ENCODE measurements around the gene BMPR1B. TPM values are rescaled to one million over a fixed set of nuclear protein-coding genes. Genes with fewer than 3 reads are reported as not detected.
A peak's percentile ranks its signal among the peaks of the same experiment; 100 is the strongest.

The BMPR1B gene
- total RNA-seq, 4 donors from 2014 or later, result 10.5 to 40.9 (median 20.3) TPM

DNA sequence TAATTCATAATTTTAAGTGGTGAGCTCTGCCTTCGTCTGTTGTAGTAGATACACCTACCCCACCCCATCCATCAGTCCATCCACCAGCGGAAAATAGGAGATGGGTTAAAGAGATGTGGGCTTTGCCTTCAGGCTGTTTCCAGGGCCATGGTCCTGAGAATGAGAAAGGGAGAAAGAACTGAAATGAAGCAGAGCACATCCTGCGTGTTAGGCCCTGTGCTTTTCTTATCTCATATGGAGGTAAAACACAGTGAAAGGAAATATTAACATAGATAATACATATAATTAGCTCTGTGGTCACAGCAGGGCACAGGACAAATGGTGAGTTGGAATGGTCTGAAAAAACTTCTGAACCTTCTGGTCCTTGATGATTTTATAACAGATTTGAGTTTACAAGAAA is 393.5 kb downstream of the BMPR1B start:
- Histone ChIP-seq H3K27ac (no peak overlapping the region), H3K36me3 (peaks cover 0 to 25% of the 10 kb centered on the region in 2 donors), H3K4me3 (no peak overlapping the region), H3K9me3 (no peaks in the 10 kb centered on the region), H3K27me3 (no peaks in the 10 kb centered on the region), H3K4me1 (no peaks in the 10 kb centered on the region)
- TF ChIP-seq POLR2A (IDR thresholded peaks at IDR 0.05) (no peak), POLR2AphosphoS5 (IDR thresholded peaks at IDR 0.05) (no peak), EP300 (IDR thresholded peaks at IDR 0.05) (no peak)
- TF ChIP-seq, protein P1, sequence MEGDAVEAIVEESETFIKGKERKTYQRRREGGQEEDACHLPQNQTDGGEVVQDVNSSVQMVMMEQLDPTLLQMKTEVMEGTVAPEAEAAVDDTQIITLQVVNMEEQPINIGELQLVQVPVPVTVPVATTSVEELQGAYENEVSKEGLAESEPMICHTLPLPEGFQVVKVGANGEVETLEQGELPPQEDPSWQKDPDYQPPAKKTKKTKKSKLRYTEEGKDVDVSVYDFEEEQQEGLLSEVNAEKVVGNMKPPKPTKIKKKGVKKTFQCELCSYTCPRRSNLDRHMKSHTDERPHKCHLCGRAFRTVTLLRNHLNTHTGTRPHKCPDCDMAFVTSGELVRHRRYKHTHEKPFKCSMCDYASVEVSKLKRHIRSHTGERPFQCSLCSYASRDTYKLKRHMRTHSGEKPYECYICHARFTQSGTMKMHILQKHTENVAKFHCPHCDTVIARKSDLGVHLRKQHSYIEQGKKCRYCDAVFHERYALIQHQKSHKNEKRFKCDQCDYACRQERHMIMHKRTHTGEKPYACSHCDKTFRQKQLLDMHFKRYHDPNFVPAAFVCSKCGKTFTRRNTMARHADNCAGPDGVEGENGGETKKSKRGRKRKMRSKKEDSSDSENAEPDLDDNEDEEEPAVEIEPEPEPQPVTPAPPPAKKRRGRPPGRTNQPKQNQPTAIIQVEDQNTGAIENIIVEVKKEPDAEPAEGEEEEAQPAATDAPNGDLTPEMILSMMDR (IDR thresholded peaks at IDR 0.05), result no peak
- 84 to 88% methylated on average over 2 to 3 of the region's 3 CpGs for WGBS, 2 donors (ENCODE audit: low coverage in 1 of 2)
- no peak for ATAC-seq

DNA sequence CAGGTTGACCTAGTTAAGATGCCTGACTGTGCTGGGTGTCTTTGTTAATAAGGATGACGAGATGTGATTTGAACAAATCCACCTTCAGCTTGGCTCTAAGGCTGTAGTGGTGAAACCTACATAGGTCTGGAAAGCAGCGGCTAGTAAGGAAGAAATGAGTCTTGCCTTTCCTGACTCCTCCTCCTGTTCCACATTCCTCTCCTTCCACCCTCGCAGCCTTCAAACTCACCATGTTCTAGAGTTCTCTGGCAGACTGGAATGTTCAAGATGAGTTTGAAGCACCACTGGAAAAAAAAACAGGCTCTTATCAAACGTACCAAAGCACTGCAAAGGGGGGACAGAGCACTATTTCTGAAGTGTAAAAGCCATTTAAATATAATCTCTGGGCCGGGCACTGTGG is 395.4 kb downstream of the BMPR1B start:
- no peak for ATAC-seq
- WGBS, 2 donors (ENCODE audit: low coverage in 1 of 2), result 76 to 90% methylated on average over 4 to 5 of the region's 5 CpGs
- Histone ChIP-seq H3K27me3 (no peaks in the 10 kb centered on the region), H3K4me1 (no peaks in the 10 kb centered on the region), H3K4me3 (no peak overlapping the region), H3K9me3 (no peaks in the 10 kb centered on the region), H3K36me3 (peaks cover 0 to 25% of the 10 kb centered on the region in 2 donors), H3K27ac (no peak overlapping the region)
- no peak for TF ChIP-seq POLR2A (IDR thresholded peaks at IDR 0.05)
- TF ChIP-seq POLR2AphosphoS5 (IDR thresholded peaks at IDR 0.05), result no peak
- TF ChIP-seq, protein P1 (IDR thresholded peaks at IDR 0.05), result no peak
- no peak for TF ChIP-seq EP300 (IDR thresholded peaks at IDR 0.05)

DNA sequence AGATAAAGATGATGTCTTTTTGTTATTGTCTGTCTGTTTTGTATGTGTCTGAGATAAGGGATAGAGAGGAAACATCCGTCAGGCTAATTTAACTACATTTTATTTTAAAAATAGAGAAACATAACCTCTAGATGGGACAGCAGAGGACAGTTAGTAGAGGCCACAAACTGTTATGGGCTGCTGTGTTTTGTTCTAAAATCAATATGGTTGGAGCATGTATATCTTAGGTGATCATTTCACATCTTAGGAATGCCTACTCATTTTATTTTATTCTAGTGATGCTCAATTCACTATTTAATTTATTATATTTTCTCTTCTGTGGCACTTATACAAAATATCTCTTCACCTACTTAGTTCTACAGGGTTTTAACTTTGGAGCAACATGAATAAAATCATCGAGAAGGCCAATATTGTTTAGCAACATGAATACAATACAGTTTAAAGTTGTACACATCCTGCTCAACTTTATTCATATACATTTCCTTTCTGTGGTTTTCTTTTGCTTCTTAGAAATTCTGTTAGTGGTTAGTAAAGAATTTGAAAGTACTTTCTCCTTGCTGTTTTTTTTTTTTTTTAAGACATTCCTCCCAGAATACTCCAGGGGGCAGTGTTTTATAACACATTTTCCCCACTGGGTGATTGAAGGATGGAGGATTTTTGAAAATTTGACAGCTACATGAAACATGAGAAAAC is 398.1 kb downstream of the BMPR1B start:
- Histone ChIP-seq H3K27me3 (no peaks in the 10 kb centered on the region), H3K27ac (no peak overlapping the region), H3K36me3 (peaks cover 0 to 31% of the 10 kb centered on the region in 2 donors), H3K4me1 (no peaks in the 10 kb centered on the region), H3K4me3 (no peak overlapping the region), H3K9me3 (no peaks in the 10 kb centered on the region)
- TF ChIP-seq, protein P1 (IDR thresholded peaks at IDR 0.05), result peak in 3 of 4 experiments; percentile 16 to 43 (median 41)
- no peak for TF ChIP-seq POLR2A (IDR thresholded peaks at IDR 0.05)
- no peak for ATAC-seq
- WGBS, 2 donors (ENCODE audit: low coverage in 1 of 2), result 79 to 85% methylated on average over 2 of the region's 2 CpGs

DNA sequence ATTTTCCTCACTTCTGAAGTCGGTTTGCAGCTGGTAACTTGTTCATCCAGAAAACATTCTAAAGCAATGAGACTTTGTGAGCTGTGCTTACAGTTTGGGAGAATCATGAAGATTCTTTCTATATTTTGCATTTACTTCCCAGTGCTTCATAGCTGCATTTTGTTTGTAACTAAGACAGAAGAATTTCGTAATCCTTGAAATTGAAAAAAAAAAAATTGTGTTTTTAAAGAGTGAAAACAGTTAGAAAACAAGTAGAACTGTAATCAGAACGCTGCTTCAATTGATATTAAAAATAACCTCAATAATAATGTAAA is 398.7 kb downstream of the BMPR1B start:
- Histone ChIP-seq H3K4me1 (no peaks in the 10 kb centered on the region), H3K9me3 (no peaks in the 10 kb centered on the region), H3K4me3 (no peak overlapping the region), H3K27me3 (no peaks in the 10 kb centered on the region), H3K27ac (no peak overlapping the region), H3K36me3 (peaks cover 0 to 32% of the 10 kb centered on the region in 2 donors)
- WGBS, 2 donors (ENCODE audit: low coverage in 1 of 2), result 45 to 58% methylated on average over 3 of the region's 3 CpGs
- TF ChIP-seq POLR2A (IDR thresholded peaks at IDR 0.05) (no peak), POLR2AphosphoS5 (IDR thresholded peaks at IDR 0.05) (no peak)
- ATAC-seq, result no peak

DNA sequence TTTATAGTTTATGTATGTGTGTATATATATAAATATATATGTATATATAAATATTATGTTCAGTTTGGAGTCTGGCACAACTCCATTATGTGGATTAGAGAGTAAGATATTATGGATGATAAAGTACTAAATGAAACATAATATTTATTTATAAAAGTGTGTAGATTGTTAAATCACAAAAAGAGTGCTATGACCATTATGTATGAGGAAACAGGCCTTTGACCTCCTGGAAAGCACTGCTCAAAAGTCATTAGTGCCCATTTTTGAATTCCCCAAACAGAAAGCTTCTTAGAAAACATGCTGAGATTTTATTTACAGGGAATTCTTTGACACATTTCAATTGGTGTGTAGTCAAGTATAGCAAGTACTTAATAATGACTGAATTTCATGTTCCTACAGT is 399.8 kb downstream of the BMPR1B start:
- peaks cover 0 to 42% of the 10 kb centered on the region in 2 donors for H3K36me3 ChIP-seq
- no peak overlapping the region for H3K27ac ChIP-seq
- no peak for ATAC-seq
- no peaks in the 10 kb centered on the region for H3K27me3 ChIP-seq
- TF ChIP-seq EP300 (IDR thresholded peaks at IDR 0.05) (no peak), POLR2A (IDR thresholded peaks at IDR 0.05) (no peak), POLR2AphosphoS5 (IDR thresholded peaks at IDR 0.05) (no peak)
- TF ChIP-seq, protein P1 (IDR thresholded peaks at IDR 0.05), result no peak
- no peak overlapping the region for H3K4me3 ChIP-seq
- H3K9me3 ChIP-seq, result no peaks in the 10 kb centered on the region
- H3K4me1 ChIP-seq, result no peaks in the 10 kb centered on the region

Measured in gastroesophageal sphincter (tissue), 4 donors.